Panc1 (cell line): ENCODE results near the gene ZNF407. TPM values are rescaled to one million over a fixed set of nuclear protein-coding genes. Genes with fewer than 3 reads are reported as not detected.

ENCODE experiments used
- ATAC-seq: fragments of 200-7000 bp; cut with Tn5 transposase; 2 replicates; pipeline ENCODE4 v1.9.1; 2020; ENCODE audit warnings: mild to moderate bottlenecking, moderate library complexity
- BruUV-seq: library from RNA; stranded (reverse); fragments of 400-500 nt; replicated peaks from 2 replicates; lab custom pipeline; 2021; lab: Mats Ljungman, UMichigan
- CTCF ChIA-PET: fragments of 300-600 bp; sonication (Branson Sonifier 250); formaldehyde crosslinking; loops from one replicate; lab custom pipeline; 2022; ENCODE audit warnings: antibody characterized with exemption; lab: Charles Lee
- POLR2A ChIA-PET: fragments of 300-600 bp; sonication (Branson Sonifier 250); formaldehyde crosslinking; loops from one replicate; lab custom pipeline; 2022; ENCODE audit warnings: antibody characterized with exemption; lab: Charles Lee
- DNase-seq: peaks from one replicate; pipeline ENCODE4 v3.0.0-alpha.2; 2010; ENCODE audit warnings: low read depth, low spot score
- H3K27ac ChIP-seq: 2 replicates; pipeline ENCODE4 v1.5.1; 2011; ENCODE audit warnings: mild to moderate bottlenecking, low read length, inconsistent platforms
- H3K27me3 ChIP-seq: fragments of 200-500 bp; sonication (Bioruptor generic); 2 replicates; pipeline ENCODE4 v1.6.0; 2014; ENCODE audit warnings: low read length, inconsistent platforms; ENCODE audit not compliant: control insufficient read depth, insufficient read depth
- H3K36me3 ChIP-seq: fragments of 200-500 bp; sonication (Bioruptor generic); 2 replicates; pipeline ENCODE4 v1.5.1; 2014; ENCODE audit warnings: inconsistent platforms, mild to moderate bottlenecking, low read length, moderate library complexity; ENCODE audit not compliant: control insufficient read depth, insufficient read depth
- H3K4me1 ChIP-seq: 2 replicates; pipeline ENCODE4 v1.5.1; 2011; ENCODE audit warnings: inconsistent platforms, mild to moderate bottlenecking, low read length, moderate library complexity; ENCODE audit not compliant: control insufficient read depth, insufficient read depth
- H3K4me3 ChIP-seq, 2 experiments: 2 replicates each; pipeline ENCODE4 v1.5.1; 2011 to 2012; ENCODE audit warnings: low read depth in 2 of 2, low read length in 2 of 2, mild to moderate bottlenecking in 2 of 2, inconsistent platforms in 1 of 2, moderate library complexity in 1 of 2
- H3K9me3 ChIP-seq: fragments of 200-500 bp; sonication (Bioruptor generic); 2 replicates; pipeline ENCODE4 v1.5.1; 2014; ENCODE audit warnings: low read depth, mild to moderate bottlenecking, inconsistent platforms, low read length, moderate library complexity; ENCODE audit not compliant: control insufficient read depth, insufficient read depth
- CTCF ChIP-seq: fragments of 450-650 bp; IDR thresholded peaks from 2 replicates; pipeline ENCODE4 v1.5.1; 2017; ENCODE audit warnings: mild to moderate bottlenecking
- POLR2AphosphoS5 ChIP-seq: IDR thresholded peaks from 2 replicates; pipeline ENCODE4 v1.6.1; 2012; ENCODE audit warnings: mild to moderate bottlenecking, low read depth, low read length, moderate library complexity
- SIN3A ChIP-seq: IDR thresholded peaks from 2 replicates; pipeline ENCODE4 v1.6.1; 2012; ENCODE audit warnings: low read depth, mild to moderate bottlenecking, low read length, moderate library complexity, borderline replicate concordance; ENCODE audit not compliant: insufficient read depth
- TCF7L2 ChIP-seq: IDR thresholded peaks from 2 replicates; pipeline ENCODE4 v1.6.1; 2011; ENCODE audit warnings: mild to moderate bottlenecking, low read depth, low read length, inconsistent platforms
- in situ Hi-C: cut with HindIII; loops from 2 replicates; pipeline ENCODE4 v1.10.0; 2016; ENCODE audit warnings: low sequenced_read_pairs, low pct_unique_long_range_greater_than_20kb
- intact Hi-C: fragments of 100-400 bp; cut with micrococcal nuclease; formaldehyde crosslinking; loops from one replicate; pipeline ENCODE4 v1.10.0; 2022; ENCODE audit not compliant: unreplicated experiment
- total RNA-seq: library from RNA; stranded (reverse); gene quantifications from one replicate; pipeline ENCODE4 v1.2.1, GENCODE V29; 2021; ENCODE audit not compliant: unreplicated experiment
- TF ChIP-seq, protein P1 (sequence below), 2 experiments: IDR thresholded peaks; 2 replicates each; pipeline ENCODE4 v1.6.1; 2011 to 2012; ENCODE audit warnings: low read depth in 2 of 2, control low read depth in 1 of 2, low read length in 1 of 2, mild to moderate bottlenecking in 1 of 2, moderate library complexity in 1 of 2; ENCODE audit not compliant: insufficient read depth in 1 of 2

Gene ZNF407
- total RNA-seq, 1 experiment from 2014 or later, result 16.8 TPM

DNA sequence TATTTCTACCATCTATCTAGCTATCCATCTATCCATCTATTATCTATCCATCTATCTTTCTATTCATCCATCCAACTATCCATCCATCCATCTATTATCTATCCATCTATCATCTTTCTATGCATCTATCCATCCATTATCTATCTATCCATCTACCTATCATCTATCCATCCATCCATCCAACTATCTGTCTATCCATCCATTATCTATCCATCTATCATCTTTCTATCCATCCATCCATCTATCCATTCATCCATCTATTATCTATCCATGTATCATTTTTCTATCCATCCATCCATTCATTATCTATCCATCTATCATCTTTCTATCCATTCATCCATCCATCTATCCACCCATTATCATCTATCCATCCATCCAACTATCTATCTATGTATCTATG lies 24.6 kb upstream of the ZNF407 start:
- Histone ChIP-seq H3K36me3 (no peaks in the 10 kb centered on the region), H3K27ac (no peak overlapping the region), H3K9me3 (no peaks in the 10 kb centered on the region), H3K4me1 (no peaks in the 10 kb centered on the region), H3K27me3 (peaks cover 26% of the 10 kb centered on the region), H3K4me3 (no peak overlapping the region)
- TF ChIP-seq, protein P1, sequence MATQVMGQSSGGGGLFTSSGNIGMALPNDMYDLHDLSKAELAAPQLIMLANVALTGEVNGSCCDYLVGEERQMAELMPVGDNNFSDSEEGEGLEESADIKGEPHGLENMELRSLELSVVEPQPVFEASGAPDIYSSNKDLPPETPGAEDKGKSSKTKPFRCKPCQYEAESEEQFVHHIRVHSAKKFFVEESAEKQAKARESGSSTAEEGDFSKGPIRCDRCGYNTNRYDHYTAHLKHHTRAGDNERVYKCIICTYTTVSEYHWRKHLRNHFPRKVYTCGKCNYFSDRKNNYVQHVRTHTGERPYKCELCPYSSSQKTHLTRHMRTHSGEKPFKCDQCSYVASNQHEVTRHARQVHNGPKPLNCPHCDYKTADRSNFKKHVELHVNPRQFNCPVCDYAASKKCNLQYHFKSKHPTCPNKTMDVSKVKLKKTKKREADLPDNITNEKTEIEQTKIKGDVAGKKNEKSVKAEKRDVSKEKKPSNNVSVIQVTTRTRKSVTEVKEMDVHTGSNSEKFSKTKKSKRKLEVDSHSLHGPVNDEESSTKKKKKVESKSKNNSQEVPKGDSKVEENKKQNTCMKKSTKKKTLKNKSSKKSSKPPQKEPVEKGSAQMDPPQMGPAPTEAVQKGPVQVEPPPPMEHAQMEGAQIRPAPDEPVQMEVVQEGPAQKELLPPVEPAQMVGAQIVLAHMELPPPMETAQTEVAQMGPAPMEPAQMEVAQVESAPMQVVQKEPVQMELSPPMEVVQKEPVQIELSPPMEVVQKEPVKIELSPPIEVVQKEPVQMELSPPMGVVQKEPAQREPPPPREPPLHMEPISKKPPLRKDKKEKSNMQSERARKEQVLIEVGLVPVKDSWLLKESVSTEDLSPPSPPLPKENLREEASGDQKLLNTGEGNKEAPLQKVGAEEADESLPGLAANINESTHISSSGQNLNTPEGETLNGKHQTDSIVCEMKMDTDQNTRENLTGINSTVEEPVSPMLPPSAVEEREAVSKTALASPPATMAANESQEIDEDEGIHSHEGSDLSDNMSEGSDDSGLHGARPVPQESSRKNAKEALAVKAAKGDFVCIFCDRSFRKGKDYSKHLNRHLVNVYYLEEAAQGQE (IDR thresholded peaks at IDR 0.05; ENCODE audit: insufficient read depth in 1 of 2, low read depth in 2 of 2, low read length in 1 of 2), result no peak
- no peak for TF ChIP-seq TCF7L2
- TF ChIP-seq POLR2AphosphoS5, result no peak
- TF ChIP-seq CTCF, result no peak
- no peak for TF ChIP-seq SIN3A
- BruUV-seq, result no TSS peak
- intact Hi-C loops, result no loop called here
- DNase-seq (no peak), ATAC-seq (no peak)
- POLR2A ChIA-PET, result no interaction called here
- CTCF ChIA-PET, result no interaction called here
- in situ Hi-C loops, result no loop called here

DNA sequence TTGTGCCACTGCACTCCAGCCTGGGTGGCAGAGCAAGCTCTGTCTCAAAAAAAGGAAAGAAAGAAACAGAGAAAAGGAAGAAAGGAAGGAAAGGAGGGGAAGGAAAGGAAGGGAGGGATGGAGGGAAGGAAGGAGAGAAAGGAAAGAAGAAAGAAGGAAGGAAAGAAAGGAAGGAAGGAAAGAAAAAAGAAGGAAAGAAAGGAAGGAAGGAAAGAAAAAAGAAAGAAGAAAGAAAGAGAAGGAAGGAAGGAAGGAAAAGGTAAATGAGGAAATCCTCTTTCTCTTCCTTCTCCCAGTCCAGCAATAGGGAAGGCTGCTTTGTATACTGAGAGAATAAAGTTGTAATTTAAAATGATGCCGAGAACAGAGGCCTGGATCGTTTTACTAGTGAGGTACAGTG lies 22.8 kb upstream of the ZNF407 start:
- no peaks in the 10 kb centered on the region for H3K9me3 ChIP-seq
- no TSS peak for BruUV-seq
- no peaks in the 10 kb centered on the region for H3K36me3 ChIP-seq
- no peak overlapping the region for H3K4me3 ChIP-seq
- H3K4me1 ChIP-seq, result no peaks in the 10 kb centered on the region
- DNase-seq (no peak), ATAC-seq (no peak)
- POLR2A ChIA-PET, result no interaction called here
- CTCF ChIA-PET, result no interaction called here
- H3K27ac ChIP-seq, result no peak overlapping the region
- intact Hi-C loops (no loop called here), in situ Hi-C loops (no loop called here)
- H3K27me3 ChIP-seq, result peaks cover 35% of the 10 kb centered on the region
- TF ChIP-seq, protein P1 (IDR thresholded peaks at IDR 0.05; ENCODE audit: insufficient read depth in 1 of 2, low read depth in 2 of 2, low read length in 1 of 2), result no peak
- TF ChIP-seq POLR2AphosphoS5 (no peak), CTCF (no peak), SIN3A (no peak), TCF7L2 (no peak)
